Measurements from ENCODE around the gene ZXDC. TPM values are rescaled to one million over a fixed set of nuclear protein-coding genes. Genes with fewer than 3 reads are reported as not detected.

The ZXDC gene
- total and polyA plus RNA-seq, 2 experiments from 2014 or later, result 6.1 to 19.2 TPM

DNA sequence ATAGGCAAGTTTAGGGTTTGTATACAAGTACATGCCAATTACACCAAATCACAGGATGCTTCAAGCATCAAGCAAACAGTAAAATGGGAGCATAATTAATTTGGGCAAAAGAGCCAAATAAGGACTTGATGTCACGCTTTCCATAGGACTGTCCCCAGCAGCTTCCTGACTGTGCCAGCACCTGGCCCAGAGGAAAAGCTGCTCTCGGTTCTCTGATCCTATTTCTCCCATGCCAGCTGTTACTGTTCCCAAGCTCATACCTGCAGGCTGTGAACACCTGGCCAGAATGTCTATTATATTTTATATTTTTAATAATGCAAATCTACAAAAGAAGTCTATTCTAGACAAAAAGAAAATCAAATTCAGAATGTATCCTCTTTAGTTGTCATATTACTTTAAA lies 12.2 kb downstream of the ZXDC start:
- no peaks in the 10 kb centered on the region for H4K20me1 ChIP-seq (ENCODE audit: insufficient read depth)
- H3F3A ChIP-seq (ENCODE audit: insufficient read depth), result no peaks in the 10 kb centered on the region
- 97 to 98% methylated on average over 2 of the region's 2 CpGs for WGBS, 2 experiments (ENCODE audit: low coverage in 1 of 2, low lambda C conversion rate in 2 of 2, missing lambda C conversion rate in 2 of 2)
- TF ChIP-seq EZH2phosphoT487 (IDR thresholded peaks at IDR 0.05; ENCODE audit: insufficient read depth, low read depth) (no peak), EZH2 (IDR thresholded peaks at IDR 0.05; ENCODE audit: insufficient read depth, poor library complexity, severe bottlenecking) (no peak)
- H3K4me3 ChIP-seq, result no peak overlapping the region
- no peak overlapping the region for H3K4me2 ChIP-seq (ENCODE audit: unreplicated experiment)
- DNase-seq, result no peak
- H3K79me2 ChIP-seq (ENCODE audit: insufficient read depth), result peaks cover 51% of the 10 kb centered on the region
- H3K9ac ChIP-seq, result no peak overlapping the region
- H2AFZ ChIP-seq, result no peak overlapping the region
- H3K9me3 ChIP-seq (ENCODE audit: low read depth), result no peaks in the 10 kb centered on the region
- no peak overlapping the region for H3K27ac ChIP-seq
- no peaks in the 10 kb centered on the region for H3K4me1 ChIP-seq (ENCODE audit: insufficient read depth)
- no peaks in the 10 kb centered on the region for H3K9me2 ChIP-seq (ENCODE audit: insufficient read depth)
- in situ Hi-C loops (cut with MboI), result no loop called here
- peaks cover 51% of the 10 kb centered on the region for H3K36me3 ChIP-seq (ENCODE audit: low read depth)
- H3K27me3 ChIP-seq (replicated peaks; ENCODE audit: insufficient read depth), result no peaks in the 10 kb centered on the region

DNA sequence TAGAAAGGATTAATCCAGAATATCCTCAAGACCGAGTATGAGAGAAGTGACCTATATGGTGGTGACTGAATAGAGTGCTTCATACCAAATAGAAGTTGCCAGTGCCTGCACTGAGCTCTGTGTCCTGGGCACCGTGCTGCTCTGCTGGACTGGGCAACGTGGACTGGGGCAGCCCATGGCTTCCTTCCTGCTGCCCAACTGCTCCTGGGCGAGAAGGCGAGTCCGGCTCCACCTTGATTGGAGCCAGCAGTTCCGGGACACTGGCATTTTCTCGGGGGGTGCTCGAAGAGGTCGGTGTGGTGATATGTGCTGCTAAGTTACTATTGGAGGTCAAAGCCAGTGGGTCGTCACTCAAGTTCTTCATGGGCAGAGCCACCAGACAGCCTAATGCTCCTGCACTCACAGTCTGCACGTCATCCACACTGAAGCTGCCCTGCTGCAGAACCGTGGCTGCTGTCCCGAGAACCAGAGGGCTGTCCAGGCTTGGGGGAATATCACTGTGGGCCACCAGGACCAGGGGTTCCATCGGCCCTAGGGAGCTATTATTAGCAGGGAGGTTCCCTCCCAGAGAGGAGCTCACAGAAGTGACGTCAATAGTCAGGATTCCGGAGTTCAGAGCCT lies 14.1 kb downstream of the ZXDC start:
- Histone ChIP-seq H3K27ac (no peak overlapping the region), H3K36me3 (ENCODE audit: low read depth) (peaks cover 47% of the 10 kb centered on the region), H3K4me2 (ENCODE audit: unreplicated experiment) (no peak overlapping the region), H3K27me3 (replicated peaks; ENCODE audit: insufficient read depth) (no peaks in the 10 kb centered on the region), H2AFZ (no peak overlapping the region), H3K9me2 (ENCODE audit: insufficient read depth) (no peaks in the 10 kb centered on the region), H3K9ac (no peak overlapping the region), H3K9me3 (ENCODE audit: low read depth) (no peaks in the 10 kb centered on the region), H3F3A (ENCODE audit: insufficient read depth) (no peaks in the 10 kb centered on the region), H3K4me3 (no peak overlapping the region), H3K79me2 (ENCODE audit: insufficient read depth) (peaks cover 41% of the 10 kb centered on the region), H4K20me1 (ENCODE audit: insufficient read depth) (no peaks in the 10 kb centered on the region), H3K4me1 (ENCODE audit: insufficient read depth) (no peaks in the 10 kb centered on the region)
- TF ChIP-seq EZH2 (IDR thresholded peaks at IDR 0.05; ENCODE audit: insufficient read depth, poor library complexity, severe bottlenecking) (no peak), EZH2phosphoT487 (IDR thresholded peaks at IDR 0.05; ENCODE audit: insufficient read depth, low read depth) (no peak)
- no peak for DNase-seq
- in situ Hi-C loops (cut with MboI), result no loop called here
- WGBS, 2 experiments (ENCODE audit: low coverage in 1 of 2, low lambda C conversion rate in 2 of 2, missing lambda C conversion rate in 2 of 2), result 91 to 92% methylated on average over 17 of the region's 17 CpGs

DNA sequence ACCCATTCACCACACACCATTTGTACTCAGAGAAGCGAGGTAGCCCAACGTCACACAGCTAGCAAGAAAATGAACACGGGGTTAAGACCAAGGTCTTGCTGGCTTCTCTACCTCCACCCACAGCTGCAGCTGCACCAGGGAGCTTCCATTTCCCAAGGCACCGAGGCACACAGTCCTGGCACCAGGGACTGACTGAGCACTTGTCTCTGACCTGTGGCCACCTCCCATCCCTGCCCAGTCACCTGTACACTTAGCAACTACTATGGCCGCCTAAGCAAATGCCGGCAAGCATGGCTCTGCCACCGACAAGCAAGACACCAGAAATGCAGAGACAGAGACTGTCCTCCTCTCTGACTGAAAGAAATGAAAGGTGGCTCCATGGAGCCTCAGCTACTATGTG lies 15.3 kb downstream of the ZXDC start:
- Histone ChIP-seq H3F3A (ENCODE audit: insufficient read depth) (no peaks in the 10 kb centered on the region), H2AFZ (no peak overlapping the region), H3K9me2 (ENCODE audit: insufficient read depth) (no peaks in the 10 kb centered on the region), H3K9me3 (ENCODE audit: low read depth) (no peaks in the 10 kb centered on the region), H3K4me3 (no peak overlapping the region), H3K4me2 (ENCODE audit: unreplicated experiment) (no peak overlapping the region), H3K36me3 (ENCODE audit: low read depth) (peaks cover 39% of the 10 kb centered on the region), H4K20me1 (ENCODE audit: insufficient read depth) (no peaks in the 10 kb centered on the region), H3K9ac (no peak overlapping the region), H3K27ac (no peak overlapping the region), H3K27me3 (replicated peaks; ENCODE audit: insufficient read depth) (no peaks in the 10 kb centered on the region), H3K79me2 (ENCODE audit: insufficient read depth) (peaks cover 41% of the 10 kb centered on the region), H3K4me1 (ENCODE audit: insufficient read depth) (no peaks in the 10 kb centered on the region)
- no peak for TF ChIP-seq EZH2 (IDR thresholded peaks at IDR 0.05; ENCODE audit: insufficient read depth, poor library complexity, severe bottlenecking)
- TF ChIP-seq EZH2phosphoT487 (IDR thresholded peaks at IDR 0.05; ENCODE audit: insufficient read depth, low read depth), result no peak
- DNase-seq, result no peak
- WGBS, 2 experiments (ENCODE audit: low coverage in 1 of 2, low lambda C conversion rate in 2 of 2, missing lambda C conversion rate in 2 of 2), result 74 to 81% methylated on average over 7 of the region's 7 CpGs
- in situ Hi-C loops (cut with MboI), result no loop called here

DNA sequence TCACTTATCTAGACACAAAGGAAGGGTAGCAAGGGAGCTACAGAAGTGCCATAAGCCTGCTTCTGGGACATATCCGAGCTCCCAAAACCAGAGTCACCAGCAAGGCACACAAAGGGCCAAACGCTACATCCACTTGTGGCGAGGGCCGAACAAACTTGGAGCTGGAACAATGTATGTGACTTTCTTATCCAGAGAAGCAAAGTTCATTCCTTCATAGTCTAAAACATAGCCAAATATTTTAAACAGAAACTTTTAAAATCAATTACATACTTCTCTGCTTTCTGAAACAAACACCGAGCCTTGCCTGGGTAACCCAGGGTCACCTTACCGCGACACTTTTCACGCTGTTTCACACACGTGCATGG lies 15.9 kb downstream of the ZXDC start:
- Histone ChIP-seq H3F3A (ENCODE audit: insufficient read depth) (no peaks in the 10 kb centered on the region), H3K27ac (no peak overlapping the region), H3K4me2 (ENCODE audit: unreplicated experiment) (no peak overlapping the region), H3K4me1 (ENCODE audit: insufficient read depth) (no peaks in the 10 kb centered on the region), H3K36me3 (ENCODE audit: low read depth) (peaks cover 39% of the 10 kb centered on the region), H2AFZ (no peak overlapping the region), H3K9me3 (ENCODE audit: low read depth) (no peaks in the 10 kb centered on the region), H3K9ac (no peak overlapping the region), H3K27me3 (replicated peaks; ENCODE audit: insufficient read depth) (no peaks in the 10 kb centered on the region), H4K20me1 (ENCODE audit: insufficient read depth) (no peaks in the 10 kb centered on the region), H3K9me2 (ENCODE audit: insufficient read depth) (no peaks in the 10 kb centered on the region), H3K4me3 (no peak overlapping the region), H3K79me2 (ENCODE audit: insufficient read depth) (peaks cover 42% of the 10 kb centered on the region)
- no peak for DNase-seq
- WGBS, 2 experiments (ENCODE audit: low coverage in 1 of 2, low lambda C conversion rate in 2 of 2, missing lambda C conversion rate in 2 of 2), result 97% methylated on average over 9 of the region's 9 CpGs
- in situ Hi-C loops (cut with MboI), result no loop called here
- no peak for TF ChIP-seq EZH2 (IDR thresholded peaks at IDR 0.05; ENCODE audit: insufficient read depth, poor library complexity, severe bottlenecking)
- TF ChIP-seq EZH2phosphoT487 (IDR thresholded peaks at IDR 0.05; ENCODE audit: insufficient read depth, low read depth), result no peak
